SHP77 (cell line): Measurements from ENCODE around the gene TASOR.
A peak's percentile ranks its signal among the peaks of the same experiment; 100 is the strongest.
"Not testable (repeated sequence)": the region's sequence is repeated elsewhere in the genome, so short reads cannot be mapped to it uniquely, and the experiment has no call there.

ENCODE experiments used
- DNase-seq, 2 experiments: peaks; one replicate each; lab custom pipeline; 2025; lab: John Stamatoyannopoulos, UW

Gene TASOR, protein sequence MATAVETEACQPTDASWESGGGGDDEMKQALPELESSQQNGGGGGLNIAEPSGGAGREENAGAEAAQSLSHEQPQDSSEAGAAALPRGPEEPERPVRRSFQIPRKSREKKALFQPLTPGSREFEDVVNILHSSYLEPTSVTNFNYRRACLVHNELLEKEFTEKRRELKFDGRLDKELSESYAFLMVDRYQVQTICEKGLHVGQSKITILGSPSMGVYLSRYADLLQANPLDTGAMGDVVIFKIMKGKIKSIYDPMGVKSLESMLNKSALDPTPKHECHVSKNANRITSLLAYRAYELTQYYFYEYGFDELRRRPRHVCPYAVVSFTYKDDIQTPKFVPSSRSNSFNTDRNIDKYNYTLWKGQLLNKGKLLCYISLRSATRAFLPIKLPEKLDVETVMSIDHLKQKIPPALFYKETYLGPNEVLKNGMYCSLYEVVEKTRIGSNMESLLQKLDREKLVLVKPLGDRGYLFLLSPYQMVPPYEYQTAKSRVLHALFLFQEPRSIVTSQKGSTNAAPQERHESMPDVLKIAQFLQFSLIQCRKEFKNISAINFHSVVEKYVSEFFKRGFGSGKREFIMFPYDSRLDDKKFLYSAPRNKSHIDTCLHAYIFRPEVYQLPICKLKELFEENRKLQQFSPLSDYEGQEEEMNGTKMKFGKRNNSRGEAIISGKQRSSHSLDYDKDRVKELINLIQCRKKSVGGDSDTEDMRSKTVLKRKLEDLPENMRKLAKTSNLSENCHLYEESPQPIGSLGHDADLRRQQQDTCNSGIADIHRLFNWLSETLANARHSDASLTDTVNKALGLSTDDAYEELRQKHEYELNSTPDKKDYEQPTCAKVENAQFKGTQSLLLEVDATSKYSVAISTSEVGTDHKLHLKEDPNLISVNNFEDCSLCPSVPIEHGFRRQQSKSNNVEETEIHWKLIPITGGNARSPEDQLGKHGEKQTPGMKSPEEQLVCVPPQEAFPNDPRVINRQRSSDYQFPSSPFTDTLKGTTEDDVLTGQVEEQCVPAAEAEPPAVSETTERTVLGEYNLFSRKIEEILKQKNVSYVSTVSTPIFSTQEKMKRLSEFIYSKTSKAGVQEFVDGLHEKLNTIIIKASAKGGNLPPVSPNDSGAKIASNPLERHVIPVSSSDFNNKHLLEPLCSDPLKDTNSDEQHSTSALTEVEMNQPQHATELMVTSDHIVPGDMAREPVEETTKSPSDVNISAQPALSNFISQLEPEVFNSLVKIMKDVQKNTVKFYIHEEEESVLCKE (N-terminal part only)

DNA sequence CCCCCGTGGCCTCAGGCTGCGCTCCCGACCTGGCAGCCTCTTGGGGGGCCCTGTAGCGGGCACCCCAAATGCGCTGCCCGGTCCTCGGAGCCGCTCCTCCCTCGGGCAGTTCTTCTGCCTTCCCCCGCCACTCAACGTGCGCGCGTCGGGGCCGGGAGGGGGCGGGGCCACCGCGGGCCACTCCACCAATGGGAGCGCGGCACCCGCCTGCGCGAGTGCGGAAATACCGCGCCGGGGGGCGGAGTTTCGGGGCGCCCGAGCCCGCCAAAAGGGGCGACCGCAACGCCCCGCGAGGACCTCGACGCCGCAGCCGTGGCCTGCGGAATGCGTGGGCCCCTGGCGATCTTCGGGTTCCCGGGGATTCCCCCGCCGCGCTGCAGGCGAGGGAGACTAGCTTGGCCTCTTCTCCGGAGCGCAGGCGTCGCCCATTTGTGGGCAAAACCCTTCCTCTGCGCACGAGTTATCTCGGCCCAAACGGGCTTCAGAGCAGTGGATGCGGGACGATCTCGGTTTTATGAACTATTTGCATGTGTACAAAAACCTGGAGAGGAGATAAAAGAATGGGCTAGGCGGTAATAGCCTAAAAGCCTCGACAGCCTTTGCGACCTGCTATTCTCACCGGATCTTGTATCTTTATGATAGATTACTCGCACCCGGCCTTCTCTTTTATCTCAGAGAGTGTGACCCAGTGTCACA, at the start of gene TASOR:
Gene TASOR (minus strand): TSS at position 144 of the 696 bp plus-strand sequence. CDS start 259 bp downstream, outside the sequence.
- DNase-seq: peak; percentile 68 to 74

DNA sequence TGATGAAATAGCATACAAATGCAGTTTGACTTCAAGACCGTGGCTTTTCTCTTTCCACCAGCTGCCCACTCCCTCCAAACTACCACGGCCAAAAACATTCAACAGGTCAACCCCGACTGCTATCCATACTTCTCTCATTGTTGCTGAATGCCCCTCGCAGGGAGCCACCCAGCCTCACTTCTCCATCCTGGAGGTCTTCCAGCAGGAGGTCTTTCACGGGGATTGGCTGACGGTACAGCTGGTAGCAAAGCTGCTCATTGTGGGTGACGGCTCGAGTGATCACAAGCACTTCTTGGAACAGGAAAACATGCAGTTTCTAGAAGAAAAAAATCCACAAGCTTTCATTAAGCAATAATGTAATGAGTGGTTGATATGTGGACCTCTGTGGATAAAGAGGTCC, 49.0 kb upstream of the TASOR start:
- no peak for DNase-seq

- no peak for DNase-seq
These were observed 42.1 kb upstream of the TASOR start for GRCh38 chr3:56725175-56725574.

- DNase-seq: no peak
These were observed 41.6 kb upstream of the TASOR start for GRCh38 chr3:56724676-56725075.

DNA sequence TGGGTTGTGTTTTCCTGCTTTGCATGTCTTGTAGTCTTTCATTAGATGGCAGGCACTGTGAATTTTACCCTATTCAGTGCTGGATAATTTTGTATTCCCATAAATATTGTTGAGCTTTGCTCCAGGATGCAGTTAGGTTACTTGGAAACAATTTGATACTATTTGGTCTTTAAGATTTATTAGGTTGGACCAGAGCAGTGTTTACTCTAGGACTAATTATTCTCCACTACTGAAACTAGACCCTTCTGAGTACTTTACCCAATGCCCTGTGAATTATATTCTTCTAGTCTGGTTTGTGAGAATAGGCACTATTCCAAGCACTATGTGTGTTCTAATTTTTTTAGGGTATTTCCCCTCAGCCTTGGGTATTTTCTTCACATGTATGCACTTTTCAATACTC, 37.8 kb upstream of the TASOR start:
- no peak for DNase-seq

DNA sequence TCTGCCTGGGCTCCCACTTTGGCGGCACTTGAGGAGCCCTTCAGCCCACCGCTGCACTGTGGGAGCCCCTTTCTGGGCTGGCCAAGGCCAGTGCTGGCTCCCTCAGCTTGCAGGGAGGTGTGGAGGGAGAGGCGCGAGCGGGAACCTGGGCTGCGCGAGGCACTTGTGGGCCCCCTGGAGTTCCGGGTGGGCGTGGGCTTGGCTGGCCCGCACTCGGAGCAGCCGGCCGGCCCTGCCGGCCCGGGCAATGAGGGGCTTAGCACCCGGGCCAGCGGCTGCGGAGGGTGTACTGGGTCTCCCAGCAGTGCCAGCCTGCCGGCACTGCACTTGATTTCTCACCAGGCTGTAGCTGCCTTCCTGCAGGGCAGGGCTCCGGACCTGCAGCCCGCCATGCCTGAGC, 35.7 kb upstream of the TASOR start:
- not testable (repeated sequence) for DNase-seq

GRCh38 chr3:56711344-56711743, 28.3 kb upstream of the TASOR start:
- DNase-seq: no peak

DNA sequence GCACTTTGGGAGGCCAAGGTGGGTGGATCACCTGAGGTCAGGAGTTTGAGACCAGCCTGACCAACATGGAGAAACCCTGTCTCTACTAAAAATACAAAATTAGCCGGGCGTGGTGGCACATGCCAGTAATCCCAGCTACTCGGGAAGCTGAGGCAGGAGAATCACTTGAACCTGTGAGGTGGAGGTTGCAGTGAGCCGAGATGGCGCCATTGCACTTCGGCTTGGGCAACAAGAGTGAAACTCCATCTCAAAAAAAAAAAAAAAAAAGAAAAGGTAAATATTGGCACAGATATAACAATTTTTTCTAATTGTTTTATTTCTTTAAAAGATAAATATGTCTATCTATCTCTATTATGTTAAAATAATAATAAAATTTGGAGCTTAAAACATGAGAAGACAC, 24.3 kb upstream of the TASOR start:
- DNase-seq: not testable (repeated sequence)

DNA sequence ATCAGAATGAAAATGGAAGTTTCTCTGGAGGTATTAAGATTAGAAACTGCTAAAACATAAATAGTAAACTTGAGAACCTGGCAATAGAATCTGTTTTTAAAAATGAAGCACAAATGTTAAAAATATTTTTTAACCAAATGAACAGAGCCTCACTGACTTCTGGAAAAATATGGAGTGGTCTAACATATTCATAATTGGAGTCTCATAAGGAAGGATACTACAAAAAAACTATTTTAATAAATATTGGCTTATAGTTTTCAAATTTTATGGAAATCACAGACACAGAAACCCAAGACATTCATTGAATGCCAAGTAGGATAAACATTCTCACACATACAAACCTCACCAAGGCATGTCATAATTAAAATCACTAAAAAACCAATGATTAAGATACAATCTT, 23.6 kb upstream of the TASOR start:
- DNase-seq: no peak

GRCh38 chr3:56704706-56705105, 21.6 kb upstream of the TASOR start:
- DNase-seq: no peak

DNA sequence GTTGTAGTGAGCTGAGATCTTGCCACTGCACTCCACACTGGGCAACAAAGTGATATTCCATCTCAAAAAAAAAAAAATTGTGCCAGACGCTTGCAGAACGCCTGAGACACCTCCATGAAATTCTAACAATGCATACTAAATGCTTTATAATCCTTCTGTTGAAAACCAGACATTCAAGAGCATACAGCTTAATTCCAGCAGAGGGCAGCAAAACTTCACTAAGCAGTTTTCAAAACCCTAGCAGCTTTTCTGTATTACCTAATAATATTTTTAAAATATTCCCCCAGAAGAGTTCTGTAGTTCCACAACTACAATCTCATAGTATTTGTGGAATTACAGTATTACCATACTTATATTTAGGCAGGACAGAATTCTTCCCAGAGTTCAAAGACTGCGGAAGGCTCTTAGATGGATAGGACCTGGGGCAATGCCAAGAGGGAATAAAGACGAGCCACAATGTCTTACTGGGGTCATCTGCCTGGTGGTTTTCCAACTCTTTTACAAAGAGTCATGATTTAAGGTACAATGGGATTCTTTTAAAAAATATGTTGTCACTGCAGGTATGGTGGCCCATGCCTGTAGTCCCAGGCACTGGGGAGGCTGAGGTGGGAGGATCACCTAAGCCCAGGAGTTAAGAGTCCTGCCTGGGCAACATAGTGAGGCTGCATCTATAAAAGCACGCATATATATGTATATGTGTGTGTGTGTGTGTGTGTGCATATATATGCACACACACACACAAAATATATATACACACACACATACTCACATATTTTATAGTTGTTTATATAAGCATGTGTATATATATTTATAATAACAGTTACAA, 19.6 kb upstream of the TASOR start:
- peak; percentile 36 to 49 for DNase-seq

DNA sequence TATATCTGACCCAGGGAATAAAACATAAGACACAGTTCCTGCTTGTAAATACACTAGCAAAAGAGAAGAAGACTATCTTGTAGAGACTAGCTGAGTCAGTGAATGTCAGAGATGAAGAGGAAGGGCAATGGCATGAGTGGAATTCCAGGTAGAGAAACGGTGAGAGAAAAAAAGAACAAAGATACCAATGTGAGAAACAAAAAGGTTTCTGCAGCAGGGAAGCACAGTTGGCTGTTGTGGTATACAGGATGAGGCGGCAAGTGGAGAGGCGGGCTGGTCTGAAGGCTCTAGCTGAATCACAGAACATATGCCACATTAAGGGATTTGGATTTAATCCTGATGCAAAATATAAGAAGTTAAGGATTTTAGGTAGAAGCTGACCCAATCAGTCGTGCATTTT, 17.1 kb upstream of the TASOR start:
- no peak for DNase-seq

DNA sequence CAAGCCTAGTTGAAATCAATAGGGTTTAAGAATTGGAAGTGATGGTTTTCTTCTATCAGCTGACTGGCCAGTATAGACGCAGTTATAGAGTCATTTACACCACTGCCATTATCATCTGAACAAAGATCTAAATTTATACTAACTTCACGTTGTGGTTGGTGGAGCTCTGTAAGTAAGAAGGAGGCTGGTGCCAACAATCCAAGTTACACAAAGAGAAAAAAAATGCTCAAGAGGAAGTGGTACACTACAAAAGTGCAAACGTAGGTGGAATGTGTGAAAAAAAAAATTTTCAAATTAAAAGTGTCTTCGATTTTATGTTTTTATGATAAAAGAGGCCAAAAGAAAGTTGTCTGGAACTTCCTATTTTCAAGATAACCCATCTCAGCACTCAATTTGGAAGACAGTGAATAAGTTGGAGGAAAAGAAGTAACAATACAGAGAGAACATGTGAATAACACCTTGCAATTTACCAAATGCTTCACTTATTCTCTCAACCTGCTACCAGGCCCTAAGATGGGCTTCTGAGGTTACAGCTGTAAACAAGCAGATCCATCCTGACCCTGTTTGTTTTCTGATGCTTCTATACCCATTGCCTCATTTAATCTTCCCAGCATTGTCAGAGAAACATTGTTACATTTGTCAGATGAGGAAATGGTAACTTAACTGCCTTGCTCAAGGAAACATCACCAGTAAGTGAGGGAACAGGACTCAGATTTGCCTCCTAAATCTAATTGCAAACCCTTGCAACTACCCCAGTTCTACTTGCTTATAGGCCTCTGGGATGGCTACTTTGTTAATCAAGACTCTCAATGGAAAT, 12.0 kb upstream of the TASOR start:
- no peak for DNase-seq

GRCh38 chr3:56693750-56694149, 10.7 kb upstream of the TASOR start:
- no peak for DNase-seq

- DNase-seq: not testable (repeated sequence)
These were observed 9.7 kb upstream of the TASOR start for GRCh38 chr3:56692520-56693433.

DNA sequence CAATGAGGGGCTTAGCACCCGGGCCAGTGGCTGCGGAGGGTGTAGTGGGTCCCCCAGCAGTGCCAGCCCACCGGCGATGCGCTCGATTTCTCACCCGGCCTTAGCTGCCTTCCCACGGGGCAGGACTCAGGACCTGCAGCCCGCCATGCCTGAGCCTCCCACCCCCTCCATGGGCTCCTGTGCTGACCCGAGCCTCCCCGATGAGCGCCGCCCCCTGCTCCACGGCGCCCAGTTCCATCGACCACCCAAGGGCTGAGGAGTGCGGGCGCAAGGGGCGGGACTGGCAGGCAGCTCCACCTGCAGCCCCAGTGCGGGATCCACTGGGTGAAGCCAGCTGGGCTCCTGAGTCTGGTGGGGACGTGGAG, 8.9 kb upstream of the TASOR start:
- not testable (repeated sequence) for DNase-seq

GRCh38 chr3:56691165-56692000, 8.3 kb upstream of the TASOR start:
- DNase-seq: no peak

- DNase-seq: no peak
These were observed 6.2 kb upstream of the TASOR start for GRCh38 chr3:56689303-56689702.
